Adrenal gland (tissue), 12 donors: ENCODE data around the gene DYNC1LI1. TPM values are rescaled to one million over a fixed set of nuclear protein-coding genes. Genes with fewer than 3 reads are reported as not detected.

Experiments
- DNase-seq, 7 donors: peaks; one replicate each; pipeline ENCODE4 v3.0.0-alpha.2; 2019 to 2020
- H3K27ac ChIP-seq, 5 donors: fragments of 200-600 bp; sonication (generic) in 4 of 5; 1 replicate in 3 of 5; 2 replicates in 2 of 5; pipeline versions ENCODE4 v1.5.1 to v1.8.0; 2016 to 2020; ENCODE audit warnings: mild to moderate bottlenecking in 1 of 5
- H3K27me3 ChIP-seq: fragments of 200-600 bp; 2 replicates; pipeline ENCODE4 v1.8.0; 2021
- H3K36me3 ChIP-seq, 2 donors: fragments of 200-600 bp; replicated peaks in 1 of 2; 1 replicate in 1 of 2; 2 replicates in 1 of 2; pipeline versions ENCODE4 v1.5.1 to v1.8.0; 2018 to 2022
- H3K4me1 ChIP-seq, 2 donors: fragments of 200-600 bp; replicated peaks in 1 of 2; 1 replicate in 1 of 2; 2 replicates in 1 of 2; pipeline versions ENCODE4 v1.5.1 to v1.8.0; 2018 to 2021
- H3K4me3 ChIP-seq, 4 donors: fragments of 200-600 bp; sonication (generic) in 3 of 4; one replicate each; pipeline ENCODE4 v1.5.1; 2016 to 2018
- H3K9me3 ChIP-seq, 3 donors: fragments of 200-600 bp; sonication (generic) in 1 of 3; replicated peaks in 1 of 3; 1 replicate in 2 of 3; 2 replicates in 1 of 3; pipeline versions ENCODE4 v1.5.1 to v1.8.0; 2016 to 2021
- CTCF ChIP-seq, 6 experiments: fragments of 450-650 bp in 4 of 6; fragments of 200-600 bp in 2 of 6; sonication (generic) in 1 of 6; IDR thresholded peaks; 1 replicate in 5 of 6; 2 replicates in 1 of 6; pipeline versions ENCODE4 v1.5.1 to v1.8.0; 2016 to 2021; ENCODE audit warnings: antibody characterized with exemption in 6 of 6, mild to moderate bottlenecking in 2 of 6, moderate library complexity in 1 of 6
- POLR2A ChIP-seq, 2 donors: fragments of 450-650 bp; IDR thresholded peaks; one replicate each; pipeline ENCODE4 v1.6.1; 2017; ENCODE audit warnings: antibody characterized with exemption in 2 of 2, mild to moderate bottlenecking in 2 of 2, moderate library complexity in 1 of 2
- WGBS, 4 donors: extraction: QIAGEN DNeasy Blood & Tissue Kit in 2 of 4; methylation state at CpG; one replicate each; pipeline versions ENCODE4 v1.1.5 to v1.1.7; 2013 to 2017; 5-methylcytosine and 5-hydroxymethylcytosine counted together
- intact Hi-C, 2 donors: fragments of 100-400 bp; cut with DNase I; formaldehyde crosslinking; loops; one replicate each; pipeline versions ENCODE4 v1.14.1 to v1.15.0; 2022 to 2023
- polyA plus RNA-seq, 3 donors: library from polyadenylated mRNA; stranded (reverse); fragments of 200-250 nt in 2 of 3; fragments of 350-450 nt in 1 of 3; fragmentation: Illumina TruSeq in 1 of 3; extraction: RNeasy Lipid Tissue Mini Kit (QIAGEN cat#74804) in 1 of 3; gene quantifications; one replicate each; pipeline ENCODE4 v1.2.3, GENCODE V29; 2013 to 2014
- total RNA-seq, 9 donors: library from RNA; depleted of rRNA in 4 of 9; stranded (reverse); fragments of >200 nt in 4 of 9; fragments of 120-200 nt in 1 of 9; fragmentation: NEBNext Ultra II Directional in 1 of 9; extraction: Animal tissue kit (Norgen Biotek cat#: 25700) in 1 of 9; gene quantifications; one replicate each; pipeline versions ENCODE4 v1.1.0 to v1.2.4, GENCODE V29; 2013 to 2023
- donor health status: healthy with polysubstance abuse.
- donor health status: Bipolar disorder and iron deficiency.
- donor health status: DM: yes; HTN: yes; CAD: no.
- donor health status: DM: no; HTN: no; CAD: no.
- donor health status: DM: no; HTN: no; CAD: no.
- donor health status: DM: yes; HTN: yes; CAD: no.

The DYNC1LI1 gene
- total and polyA plus RNA-seq, 12 donors = 9.8 to 63.7 (median 18.1) TPM

GRCh38 chr3:32614956-32615355 lies 44.3 kb upstream of the DYNC1LI1 start:
- TF ChIP-seq CTCF (IDR thresholded peaks at IDR 0.05) = no peak
- TF ChIP-seq POLR2A (IDR thresholded peaks at IDR 0.05) = no peak
- no peak for DNase-seq
- H3K4me1 ChIP-seq = no peaks in the 10 kb centered on the region
- H3K27ac ChIP-seq = no peak overlapping the region
- WGBS, 4 donors = 21 to 52% (median 39%) methylated on average over 2 of the region's 2 CpGs
- H3K4me3 ChIP-seq = no peak overlapping the region
- H3K9me3 ChIP-seq = no peaks in the 10 kb centered on the region
- H3K36me3 ChIP-seq = no peaks in the 10 kb centered on the region
- intact Hi-C loops = no loop called here
- H3K27me3 ChIP-seq = peaks cover 8% of the 10 kb centered on the region

- H3K27ac ChIP-seq = no peak overlapping the region
- H3K4me3 ChIP-seq = no peak overlapping the region
- intact Hi-C loops = no loop called here
- no peak for DNase-seq
- TF ChIP-seq POLR2A (IDR thresholded peaks at IDR 0.05) = no peak
- no peak for TF ChIP-seq CTCF (IDR thresholded peaks at IDR 0.05)
- 86 to 96% (median 91%) methylated on average over 4 of the region's 4 CpGs for WGBS, 4 donors
- no peaks in the 10 kb centered on the region for H3K36me3 ChIP-seq
- H3K27me3 ChIP-seq = peaks cover 8% of the 10 kb centered on the region
- H3K4me1 ChIP-seq = no peaks in the 10 kb centered on the region
- no peaks in the 10 kb centered on the region for H3K9me3 ChIP-seq
These were observed 42.5 kb upstream of the DYNC1LI1 start for GRCh38 chr3:32613183-32613582.

- Histone ChIP-seq H3K9me3 (no peaks in the 10 kb centered on the region), H3K4me1 (no peaks in the 10 kb centered on the region), H3K36me3 (no peaks in the 10 kb centered on the region), H3K27ac (no peak overlapping the region), H3K27me3 (peaks cover 8% of the 10 kb centered on the region), H3K4me3 (no peak overlapping the region)
- DNase-seq = no peak
- TF ChIP-seq CTCF (IDR thresholded peaks at IDR 0.05) = no peak
- TF ChIP-seq POLR2A (IDR thresholded peaks at IDR 0.05) = no peak
- 79 to 88% (median 84%) methylated on average over 1 of the region's 1 CpG for WGBS, 4 donors
- intact Hi-C loops = no loop called here
These were observed 41.9 kb upstream of the DYNC1LI1 start for GRCh38 chr3:32612547-32612946.

- no peak for DNase-seq
- Histone ChIP-seq H3K27me3 (peaks cover 8% of the 10 kb centered on the region), H3K4me3 (no peak overlapping the region), H3K9me3 (no peaks in the 10 kb centered on the region), H3K27ac (no peak overlapping the region), H3K36me3 (no peaks in the 10 kb centered on the region), H3K4me1 (no peaks in the 10 kb centered on the region)
- 92 to 94% (median 93%) methylated on average over 2 of the region's 2 CpGs for WGBS, 4 donors
- intact Hi-C loops = no loop called here
- TF ChIP-seq CTCF (IDR thresholded peaks at IDR 0.05) = no peak
- no peak for TF ChIP-seq POLR2A (IDR thresholded peaks at IDR 0.05)
These were observed 36.9 kb upstream of the DYNC1LI1 start for GRCh38 chr3:32607522-32607921.
